GM10248 (cell line): ENCODE results near the gene DPAGT1.
"Not testable (repeated sequence)": the region's sequence is repeated elsewhere in the genome, so short reads cannot be mapped to it uniquely, and the experiment has no call there.

Experiments used
- CTCF ChIA-PET: fragments of 300-600 bp; sonication (Branson Sonifier 250); formaldehyde crosslinking; extraction: SDS; loops from one replicate; lab custom pipeline; 2021; ENCODE audit warnings: antibody characterized with exemption; lab: Yijun Ruan, JAX
- POLR2A ChIA-PET: fragments of 350-650 bp; sonication (Branson Sonifier 250); formaldehyde crosslinking; extraction: SDS; loops from one replicate; lab custom pipeline; 2020; ENCODE audit warnings: antibody characterized with exemption; lab: Yijun Ruan, JAX
- DNase-seq: peaks from one replicate; pipeline ENCODE4 v3.0.0; 2012; ENCODE audit errors: extremely low spot score
- CTCF ChIP-seq: IDR thresholded peaks from 2 replicates; pipeline ENCODE4 v1.5.1; 2012; ENCODE audit warnings: mild to moderate bottlenecking, low read depth; ENCODE audit errors: extremely low read depth, missing control alignments, control extremely low read depth

The DPAGT1 gene

GRCh38 chr11:119061256-119061655 is 40.4 kb downstream of the DPAGT1 start:
- no peak for TF ChIP-seq CTCF
- CTCF ChIA-PET = interaction anchor here (1.1 to 1.3 kb wide), 3 partner anchors 12 to 277 kb away, joined by 3 read pairs; no protein-coding TSS in a partner anchor
- POLR2A ChIA-PET = no interaction called here
- DNase-seq = no peak

DNA sequence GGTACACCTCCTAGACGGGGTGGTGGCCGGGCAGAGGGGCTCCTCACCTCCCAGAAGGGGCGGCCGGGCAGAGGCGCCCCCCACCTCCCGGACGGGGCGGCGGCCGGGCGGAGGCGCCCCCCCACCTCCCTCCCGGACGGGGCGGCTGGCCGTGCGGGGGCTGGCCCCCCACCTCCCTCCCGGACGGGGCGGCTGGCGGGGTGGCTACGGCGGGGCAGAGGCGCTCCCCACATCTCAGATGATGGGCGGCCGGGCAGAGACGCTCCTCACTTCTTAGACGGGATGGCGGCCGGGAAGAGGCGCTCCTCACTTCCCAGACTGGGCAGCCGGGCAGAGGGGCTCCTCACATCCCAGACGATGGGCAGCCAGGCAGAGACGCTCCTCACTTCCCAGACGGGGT is 42.5 kb downstream of the DPAGT1 start:
- DNase-seq, POLR2A ChIA-PET: not testable (repeated sequence)
- CTCF ChIA-PET = interaction anchor here (0.8 to 1.2 kb wide), 2 partner anchors 8 to 265 kb away, joined by 3 read pairs; no protein-coding TSS in a partner anchor

GRCh38 chr11:119057000-119057769 is 44.5 kb downstream of the DPAGT1 start, which contains the start of gene HYOU1:
Gene HYOU1 (minus strand): TSS chr11:119057205. CDS start chr11:119056160, 1,045 bp downstream.
- peak; percentile 99 for DNase-seq
- POLR2A ChIA-PET = interaction anchor here (1.0 to 2.1 kb wide), 6 partner anchors 9 to 38 kb away, joined by 3 to 6 read pairs (median 4); partner anchors contain the start of genes HMBS and VPS11
- TF ChIP-seq CTCF = peak; percentile 18
- CTCF ChIA-PET = interaction anchor here (0.6 to 4.4 kb wide), 14 partner anchors 9 to 268 kb away, joined by 3 to 39 read pairs (median 3); partner anchors contain the start of genes DPAGT1 and VPS11

GRCh38 chr11:119056421-119056999 is 45.1 kb downstream of the DPAGT1 start:
- CTCF ChIA-PET = interaction anchor here (0.6 to 4.4 kb wide), 13 partner anchors 9 to 269 kb away, joined by 3 to 39 read pairs (median 3); partner anchors contain the start of genes DPAGT1 and VPS11
- DNase-seq = peak; percentile 39
- no peak for TF ChIP-seq CTCF
- POLR2A ChIA-PET = interaction anchor here (1.0 to 2.1 kb wide), 7 partner anchors 8 to 38 kb away, joined by 3 to 6 read pairs (median 5); partner anchors contain the start of genes HMBS, TRAPPC4 and VPS11

DNA sequence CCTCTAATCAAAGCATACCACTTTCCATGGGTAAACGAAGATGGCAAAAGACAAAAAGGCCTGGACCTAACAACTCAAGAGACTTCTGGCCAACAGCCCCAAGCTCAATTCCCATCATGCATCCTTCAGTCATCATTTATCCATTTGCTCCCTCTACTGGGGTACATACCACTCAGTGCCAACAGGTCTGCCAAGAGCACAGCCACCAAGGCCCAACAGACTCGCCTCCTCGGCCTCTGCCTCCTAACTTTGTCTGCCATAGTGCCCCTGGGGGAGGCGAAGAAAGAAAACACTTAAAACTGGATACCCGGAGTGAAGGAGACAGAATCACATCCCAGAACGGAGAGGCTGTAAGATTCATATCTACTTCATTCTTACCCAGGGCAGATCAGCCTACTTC is 45.8 kb downstream of the DPAGT1 start:
- DNase-seq = no peak
- ChIA-PET CTCF (interaction anchor here (0.7 to 4.4 kb wide), 8 partner anchors 11 to 269 kb away, joined by 3 to 39 read pairs (median 3); partner anchors contain the start of gene VPS11), POLR2A (interaction anchor here (1.0 to 2.1 kb wide), 7 partner anchors 8 to 39 kb away, joined by 3 to 6 read pairs (median 5); partner anchors contain the start of genes HMBS, TRAPPC4 and VPS11)
- peak; percentile 23 for TF ChIP-seq CTCF

- ChIA-PET CTCF (interaction anchor here (1.5 to 4.4 kb wide), 2 partner anchors 12 to 23 kb away, joined by 4 to 39 read pairs; partner anchors contain the start of gene VPS11), POLR2A (interaction anchor here (2.0 kb wide), 1 partner anchor 35 kb away, joined by 6 read pairs; the partner anchor contains the start of gene TRAPPC4)
- no peak for DNase-seq
- TF ChIP-seq CTCF = no peak
These were observed 47.2 kb downstream of the DPAGT1 start for GRCh38 chr11:119054418-119054817.
